ENCODE results near the gene TCF7L1.

The TCF7L1 gene

GRCh38 chr2:85264471-85264870, 131.3 kb downstream of the TCF7L1 start:
- DNase-seq: no peak
- H3K27ac ChIP-seq (ENCODE audit: insufficient read depth in 1 of 2, low read depth in 1 of 2, low read length in 2 of 2, poor library complexity in 1 of 2, severe bottlenecking in 2 of 2): no peak overlapping the region
- H3K4me1 ChIP-seq (ENCODE audit: control extremely low read depth in 1 of 4, control insufficient read depth in 4 of 4, insufficient read depth in 4 of 4, low read length in 3 of 4): no peaks in the 10 kb centered on the region
- H3K36me3 ChIP-seq (ENCODE audit: control insufficient read depth in 4 of 4, insufficient read depth in 4 of 4, low read length in 3 of 4): no peaks in the 10 kb centered on the region
- 86% methylated on average over 1 of the region's 3 CpGs for WGBS (ENCODE audit: insufficient coverage)
- ChIA-PET CTCF (interaction anchor here (1.4 to 2.9 kb wide), 3 partner anchors 14 to 34 kb away, joined by 4 to 13 read pairs (median 10); no protein-coding TSS in a partner anchor), POLR2A (no interaction called here)
- no peaks in the 10 kb centered on the region for H3K9me3 ChIP-seq (ENCODE audit: control extremely low read depth in 1 of 5, control insufficient read depth in 4 of 5, insufficient read depth in 2 of 5, low read depth in 1 of 5, low read length in 4 of 5)
- no peak overlapping the region for H3K4me3 ChIP-seq (ENCODE audit: control insufficient read depth in 1 of 7, extremely low read depth in 1 of 7, insufficient read depth in 4 of 7, low read depth in 2 of 7, low read length in 6 of 7)
- no peaks in the 10 kb centered on the region for H3K27me3 ChIP-seq (replicated peaks in 2 of 5; ENCODE audit: control insufficient read depth in 4 of 5, insufficient read depth in 5 of 5, low read length in 4 of 5)

GRCh38 chr2:85265304-85265703, 132.1 kb downstream of the TCF7L1 start:
- no peaks in the 10 kb centered on the region for H3K27me3 ChIP-seq (replicated peaks in 2 of 5; ENCODE audit: control insufficient read depth in 4 of 5, insufficient read depth in 5 of 5, low read length in 4 of 5)
- DNase-seq: no peak
- no peak overlapping the region for H3K27ac ChIP-seq (ENCODE audit: insufficient read depth in 1 of 2, low read depth in 1 of 2, low read length in 2 of 2, poor library complexity in 1 of 2, severe bottlenecking in 2 of 2)
- no peaks in the 10 kb centered on the region for H3K36me3 ChIP-seq (ENCODE audit: control insufficient read depth in 4 of 4, insufficient read depth in 4 of 4, low read length in 3 of 4)
- CTCF ChIA-PET: interaction anchor here (1.4 to 2.9 kb wide), 4 partner anchors 15 to 199 kb away, joined by 3 to 13 read pairs (median 8); no protein-coding TSS in a partner anchor
- 99% methylated on average over 6 of the region's 7 CpGs for WGBS (ENCODE audit: insufficient coverage)
- no peaks in the 10 kb centered on the region for H3K4me1 ChIP-seq (ENCODE audit: control extremely low read depth in 1 of 4, control insufficient read depth in 4 of 4, insufficient read depth in 4 of 4, low read length in 3 of 4)
- no peaks in the 10 kb centered on the region for H3K9me3 ChIP-seq (ENCODE audit: control extremely low read depth in 1 of 5, control insufficient read depth in 4 of 5, insufficient read depth in 2 of 5, low read depth in 1 of 5, low read length in 4 of 5)
- H3K4me3 ChIP-seq (ENCODE audit: control insufficient read depth in 1 of 7, extremely low read depth in 1 of 7, insufficient read depth in 4 of 7, low read depth in 2 of 7, low read length in 6 of 7): no peak overlapping the region
- POLR2A ChIA-PET: no interaction called here

- Histone ChIP-seq H3K27me3 (replicated peaks in 2 of 5; ENCODE audit: control insufficient read depth in 4 of 5, insufficient read depth in 5 of 5, low read length in 4 of 5) (no peaks in the 10 kb centered on the region), H3K4me1 (ENCODE audit: control extremely low read depth in 1 of 4, control insufficient read depth in 4 of 4, insufficient read depth in 4 of 4, low read length in 3 of 4) (no peaks in the 10 kb centered on the region), H3K9me3 (ENCODE audit: control extremely low read depth in 1 of 5, control insufficient read depth in 4 of 5, insufficient read depth in 2 of 5, low read depth in 1 of 5, low read length in 4 of 5) (no peaks in the 10 kb centered on the region), H3K36me3 (ENCODE audit: control insufficient read depth in 4 of 4, insufficient read depth in 4 of 4, low read length in 3 of 4) (no peaks in the 10 kb centered on the region), H3K4me3 (ENCODE audit: control insufficient read depth in 1 of 7, extremely low read depth in 1 of 7, insufficient read depth in 4 of 7, low read depth in 2 of 7, low read length in 6 of 7) (no peak overlapping the region), H3K27ac (ENCODE audit: insufficient read depth in 1 of 2, low read depth in 1 of 2, low read length in 2 of 2, poor library complexity in 1 of 2, severe bottlenecking in 2 of 2) (no peak overlapping the region)
- WGBS (ENCODE audit: insufficient coverage): 75% methylated on average over 6 of the region's 7 CpGs
- peak; percentile 34 to 62 (median 48) for DNase-seq
- ChIA-PET POLR2A (interaction anchor here (0.6 kb wide), 1 partner anchor 13 kb away, joined by 3 read pairs; no protein-coding TSS in a partner anchor), CTCF (interaction anchor here (0.6 to 2.9 kb wide), 13 partner anchors 9 to 200 kb away, joined by 3 to 13 read pairs (median 5); no protein-coding TSS in a partner anchor)
These were observed 133.2 kb downstream of the TCF7L1 start for GRCh38 chr2:85266146-85267041.

- 84% methylated on average over 6 of the region's 6 CpGs for WGBS (ENCODE audit: insufficient coverage)
- no peak for DNase-seq
- ChIA-PET CTCF (interaction anchor here (1.4 to 1.5 kb wide), 2 partner anchors 9 to 15 kb away, joined by 3 to 7 read pairs; no protein-coding TSS in a partner anchor), POLR2A (no interaction called here)
- Histone ChIP-seq H3K4me1 (ENCODE audit: control extremely low read depth in 1 of 4, control insufficient read depth in 4 of 4, insufficient read depth in 4 of 4, low read length in 3 of 4) (no peaks in the 10 kb centered on the region), H3K36me3 (ENCODE audit: control insufficient read depth in 4 of 4, insufficient read depth in 4 of 4, low read length in 3 of 4) (no peaks in the 10 kb centered on the region), H3K9me3 (ENCODE audit: control extremely low read depth in 1 of 5, control insufficient read depth in 4 of 5, insufficient read depth in 2 of 5, low read depth in 1 of 5, low read length in 4 of 5) (no peaks in the 10 kb centered on the region), H3K27me3 (replicated peaks in 2 of 5; ENCODE audit: control insufficient read depth in 4 of 5, insufficient read depth in 5 of 5, low read length in 4 of 5) (peaks cover 0 to 2% (median 0%) of the 10 kb centered on the region in 5 experiments), H3K27ac (ENCODE audit: insufficient read depth in 1 of 2, low read depth in 1 of 2, low read length in 2 of 2, poor library complexity in 1 of 2, severe bottlenecking in 2 of 2) (no peak overlapping the region), H3K4me3 (ENCODE audit: control insufficient read depth in 1 of 7, extremely low read depth in 1 of 7, insufficient read depth in 4 of 7, low read depth in 2 of 7, low read length in 6 of 7) (no peak overlapping the region)
These were observed 136.8 kb downstream of the TCF7L1 start for GRCh38 chr2:85269959-85270358.

GRCh38 chr2:85272357-85272756, 139.2 kb downstream of the TCF7L1 start:
- Histone ChIP-seq H3K27me3 (replicated peaks in 2 of 5; ENCODE audit: control insufficient read depth in 4 of 5, insufficient read depth in 5 of 5, low read length in 4 of 5) (peaks cover 0 to 2% (median 0%) of the 10 kb centered on the region in 5 experiments), H3K4me1 (ENCODE audit: control extremely low read depth in 1 of 4, control insufficient read depth in 4 of 4, insufficient read depth in 4 of 4, low read length in 3 of 4) (no peaks in the 10 kb centered on the region), H3K36me3 (ENCODE audit: control insufficient read depth in 4 of 4, insufficient read depth in 4 of 4, low read length in 3 of 4) (no peaks in the 10 kb centered on the region), H3K9me3 (ENCODE audit: control extremely low read depth in 1 of 5, control insufficient read depth in 4 of 5, insufficient read depth in 2 of 5, low read depth in 1 of 5, low read length in 4 of 5) (no peaks in the 10 kb centered on the region), H3K27ac (ENCODE audit: insufficient read depth in 1 of 2, low read depth in 1 of 2, low read length in 2 of 2, poor library complexity in 1 of 2, severe bottlenecking in 2 of 2) (no peak overlapping the region), H3K4me3 (ENCODE audit: control insufficient read depth in 1 of 7, extremely low read depth in 1 of 7, insufficient read depth in 4 of 7, low read depth in 2 of 7, low read length in 6 of 7) (no peak overlapping the region)
- no peak for DNase-seq
- 80% methylated on average over 5 of the region's 6 CpGs for WGBS (ENCODE audit: insufficient coverage)
- ChIA-PET CTCF (interaction anchor here (0.9 to 1.7 kb wide), 3 partner anchors 13 to 28 kb away, joined by 3 to 5 read pairs (median 5); no protein-coding TSS in a partner anchor), POLR2A (no interaction called here)

- DNase-seq: no peak
- H3K36me3 ChIP-seq (ENCODE audit: control insufficient read depth in 4 of 4, insufficient read depth in 4 of 4, low read length in 3 of 4): no peaks in the 10 kb centered on the region
- no peaks in the 10 kb centered on the region for H3K4me1 ChIP-seq (ENCODE audit: control extremely low read depth in 1 of 4, control insufficient read depth in 4 of 4, insufficient read depth in 4 of 4, low read length in 3 of 4)
- no peaks in the 10 kb centered on the region for H3K9me3 ChIP-seq (ENCODE audit: control extremely low read depth in 1 of 5, control insufficient read depth in 4 of 5, insufficient read depth in 2 of 5, low read depth in 1 of 5, low read length in 4 of 5)
- WGBS (ENCODE audit: insufficient coverage): 86% methylated on average over 19 of the region's 21 CpGs
- ChIA-PET POLR2A (interaction anchor here (0.5 kb wide), 1 partner anchor 588 kb away, joined by 3 read pairs; no protein-coding TSS in a partner anchor), CTCF (interaction anchor here (0.6 to 1.8 kb wide), 4 partner anchors 10 to 139 kb away, joined by 3 to 5 read pairs (median 3); no protein-coding TSS in a partner anchor)
- H3K27me3 ChIP-seq (replicated peaks in 2 of 5; ENCODE audit: control insufficient read depth in 4 of 5, insufficient read depth in 5 of 5, low read length in 4 of 5): peaks cover 0 to 2% (median 0%) of the 10 kb centered on the region in 5 experiments
- H3K4me3 ChIP-seq (ENCODE audit: control insufficient read depth in 1 of 7, extremely low read depth in 1 of 7, insufficient read depth in 4 of 7, low read depth in 2 of 7, low read length in 6 of 7): no peak overlapping the region
- no peak overlapping the region for H3K27ac ChIP-seq (ENCODE audit: insufficient read depth in 1 of 2, low read depth in 1 of 2, low read length in 2 of 2, poor library complexity in 1 of 2, severe bottlenecking in 2 of 2)
These were observed 140.8 kb downstream of the TCF7L1 start for GRCh38 chr2:85273738-85274731.

Data from common myeloid progenitor, CD34-positive (primary cell).